Measurements from ENCODE around the gene CMIP.

CMIP gene

GRCh38 chr16:81456523-81457325, 12.1 kb downstream of the CMIP start:
- Histone ChIP-seq H2AFZ (ENCODE audit: low read depth, low read length) (no peak overlapping the region), H3K9ac (ENCODE audit: low read depth, low read length) (no peak overlapping the region), H3K4me2 (ENCODE audit: insufficient read depth, low read length) (no peak overlapping the region), H3K9me3 (ENCODE audit: insufficient read depth, low read length, severe bottlenecking) (no peaks in the 10 kb centered on the region), H3K27me3 (ENCODE audit: insufficient read depth, low read length, poor library complexity) (no peaks in the 10 kb centered on the region), H3K79me2 (ENCODE audit: insufficient read depth, low read length) (peaks cover 100% of the 10 kb centered on the region), H3K4me3 (ENCODE audit: low read depth in 1 of 2, low read length in 2 of 2) (no peak overlapping the region), H3K27ac (ENCODE audit: low read length) (no peak overlapping the region), H3K36me3 (ENCODE audit: insufficient read depth, low read length) (peaks cover 61% of the 10 kb centered on the region), H4K20me1 (ENCODE audit: insufficient read depth, low read length) (peaks cover 97% of the 10 kb centered on the region), H3K4me1 (ENCODE audit: insufficient read depth, low read length) (peaks cover 13% of the 10 kb centered on the region)
- DNase-seq (no peak), ATAC-seq (ENCODE audit: insufficient read depth, low read depth) (no peak)
- TF ChIP-seq CTCF (IDR thresholded peaks at IDR 0.05; ENCODE audit: borderline replicate concordance, extremely low read depth, low read length, poor library complexity, severe bottlenecking) (no peak), EZH2 (IDR thresholded peaks at IDR 0.05; ENCODE audit: borderline replicate concordance, low read depth, low read length, severe bottlenecking) (no peak)

DNA sequence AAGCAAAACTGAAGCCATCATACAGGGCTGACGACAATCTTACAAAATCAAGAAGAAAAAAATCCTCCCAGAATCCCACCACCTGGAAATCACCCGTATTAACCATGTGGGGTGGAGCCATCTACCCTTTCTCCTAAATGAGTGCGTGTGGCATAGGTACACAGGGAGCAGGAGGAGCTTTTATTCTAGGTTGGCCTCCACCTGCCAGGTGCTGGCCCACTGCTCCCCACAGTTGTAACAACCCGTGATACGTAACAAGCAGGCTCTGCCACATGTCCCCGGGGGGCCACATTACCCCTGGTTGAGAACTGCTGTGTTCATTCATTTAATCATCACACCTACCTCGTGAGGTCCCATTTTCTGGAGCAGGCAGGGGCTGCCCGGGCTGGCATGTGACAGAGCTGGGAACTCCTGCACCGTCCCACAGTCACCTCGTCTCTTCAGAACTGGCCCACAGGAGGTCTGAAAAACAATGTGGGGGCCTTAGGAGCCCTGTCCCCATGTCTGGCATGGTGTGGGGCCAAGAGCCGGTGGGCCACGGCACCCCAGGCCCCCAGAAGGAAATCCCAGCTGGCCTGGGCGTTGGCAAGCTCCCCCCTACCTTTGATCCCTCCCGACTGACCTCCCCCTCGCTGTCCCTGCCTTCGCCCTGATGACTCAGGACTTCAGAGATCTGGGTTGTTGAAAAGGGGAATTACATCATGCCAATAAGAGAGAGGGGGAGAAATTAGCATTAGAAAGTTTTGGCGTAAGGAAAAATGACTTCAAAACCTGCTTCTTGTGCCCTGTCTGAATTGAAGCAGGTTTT, 12.9 kb downstream of the CMIP start:
- H3K4me3 ChIP-seq (ENCODE audit: low read depth in 1 of 2, low read length in 2 of 2): no peak overlapping the region
- no peak for ATAC-seq (ENCODE audit: insufficient read depth, low read depth)
- peaks cover 97% of the 10 kb centered on the region for H4K20me1 ChIP-seq (ENCODE audit: insufficient read depth, low read length)
- H2AFZ ChIP-seq (ENCODE audit: low read depth, low read length): no peak overlapping the region
- no peaks in the 10 kb centered on the region for H3K27me3 ChIP-seq (ENCODE audit: insufficient read depth, low read length, poor library complexity)
- no peaks in the 10 kb centered on the region for H3K9me3 ChIP-seq (ENCODE audit: insufficient read depth, low read length, severe bottlenecking)
- TF ChIP-seq EZH2 (IDR thresholded peaks at IDR 0.05; ENCODE audit: borderline replicate concordance, low read depth, low read length, severe bottlenecking) (no peak), CTCF (IDR thresholded peaks at IDR 0.05; ENCODE audit: borderline replicate concordance, extremely low read depth, low read length, poor library complexity, severe bottlenecking) (no peak)
- no peak for DNase-seq
- peaks cover 5% of the 10 kb centered on the region; the same call in 1 of the 2 replicates for H3K4me1 ChIP-seq (ENCODE audit: insufficient read depth, low read length)
- no peak overlapping the region for H3K9ac ChIP-seq (ENCODE audit: low read depth, low read length)
- H3K79me2 ChIP-seq (ENCODE audit: insufficient read depth, low read length): peaks cover 100% of the 10 kb centered on the region
- H3K36me3 ChIP-seq (ENCODE audit: insufficient read depth, low read length): peaks cover 64% of the 10 kb centered on the region
- no peak overlapping the region for H3K27ac ChIP-seq (ENCODE audit: low read length)
- no peak overlapping the region for H3K4me2 ChIP-seq (ENCODE audit: insufficient read depth, low read length)

GRCh38 chr16:81458149-81458669, 13.6 kb downstream of the CMIP start:
- H3K9ac ChIP-seq (ENCODE audit: low read depth, low read length): no peak overlapping the region
- peaks cover 68% of the 10 kb centered on the region for H3K36me3 ChIP-seq (ENCODE audit: insufficient read depth, low read length)
- H2AFZ ChIP-seq (ENCODE audit: low read depth, low read length): no peak overlapping the region
- no peaks in the 10 kb centered on the region for H3K27me3 ChIP-seq (ENCODE audit: insufficient read depth, low read length, poor library complexity)
- ATAC-seq (ENCODE audit: insufficient read depth, low read depth) (no peak), DNase-seq (no peak)
- no peak for TF ChIP-seq CTCF (IDR thresholded peaks at IDR 0.05; ENCODE audit: borderline replicate concordance, extremely low read depth, low read length, poor library complexity, severe bottlenecking)
- TF ChIP-seq EZH2 (IDR thresholded peaks at IDR 0.05; ENCODE audit: borderline replicate concordance, low read depth, low read length, severe bottlenecking): no peak
- H4K20me1 ChIP-seq (ENCODE audit: insufficient read depth, low read length): peaks cover 97% of the 10 kb centered on the region
- peaks cover 100% of the 10 kb centered on the region for H3K79me2 ChIP-seq (ENCODE audit: insufficient read depth, low read length)
- H3K9me3 ChIP-seq (ENCODE audit: insufficient read depth, low read length, severe bottlenecking): no peaks in the 10 kb centered on the region
- no peak overlapping the region for H3K4me2 ChIP-seq (ENCODE audit: insufficient read depth, low read length)
- no peak overlapping the region for H3K27ac ChIP-seq (ENCODE audit: low read length)
- H3K4me3 ChIP-seq (ENCODE audit: low read depth in 1 of 2, low read length in 2 of 2): no peak overlapping the region
- H3K4me1 ChIP-seq (ENCODE audit: insufficient read depth, low read length): 0 out of 2 replicates have a peak, but pooled peaks cover 3% of the 10 kb centered on the region
